Measurements from ENCODE around the gene VPS9D1.
"Not testable (repeated sequence)": the region's sequence is repeated elsewhere in the genome, so short reads cannot be mapped to it uniquely, and the experiment has no call there.

The VPS9D1 gene

GRCh38 chr16:89706518-89707260 lies 14.0 kb downstream of the VPS9D1 start:
- H3K27ac ChIP-seq = no peak overlapping the region

GRCh38 chr16:89705006-89705405 lies 15.7 kb downstream of the VPS9D1 start:
- H3K27ac ChIP-seq = no peak overlapping the region
- no peak for TF ChIP-seq CTCF (conservative IDR thresholded peaks at IDR 0.05)

More at GRCh38 chr16:89706518-89707260, 14.0 kb downstream of the VPS9D1 start:
- no peak for TF ChIP-seq CTCF (conservative IDR thresholded peaks at IDR 0.05)

- TF ChIP-seq CTCF (conservative IDR thresholded peaks at IDR 0.05) = no peak
- no peak overlapping the region for H3K27ac ChIP-seq
Observed at GRCh38 chr16:89704281-89704680, 16.4 kb downstream of the VPS9D1 start.

- TF ChIP-seq CTCF (conservative IDR thresholded peaks at IDR 0.05) = no peak; the same call in 1 of the 2 replicates
- peak within 1 kb of the TSS; percentile 53 for H3K27ac ChIP-seq
Observed at GRCh38 chr16:89701425-89702406, 19.0 kb downstream of the VPS9D1 start, which contains the start of gene SPATA2L. TSS of gene SPATA2L (minus strand) at chr16:89701705. CDS start at chr16:89701232, 473 bp downstream.

GRCh38 chr16:89700649-89701424 lies 19.9 kb downstream of the VPS9D1 start:
- peak overlapping the region; percentile 53 for H3K27ac ChIP-seq
- TF ChIP-seq CTCF (conservative IDR thresholded peaks at IDR 0.05) = no peak

- peak overlapping the region; percentile 53 for H3K27ac ChIP-seq
- TF ChIP-seq CTCF (conservative IDR thresholded peaks at IDR 0.05) = peak; percentile 47
Observed at GRCh38 chr16:89700100-89700648, 20.5 kb downstream of the VPS9D1 start.

GRCh38 chr16:89699629-89700099 lies 21.0 kb downstream of the VPS9D1 start:
- H3K27ac ChIP-seq = not testable (repeated sequence)

- not testable (repeated sequence) for H3K27ac ChIP-seq
Observed at GRCh38 chr16:89698717-89699116, 22.0 kb downstream of the VPS9D1 start.
